ENCODE results near the gene EVA1C. TPM values are rescaled to one million over a fixed set of nuclear protein-coding genes. Genes with fewer than 3 reads are reported as not detected.
A peak's percentile ranks its signal among the peaks of the same experiment; 100 is the strongest.
"Not testable (repeated sequence)": the region's sequence is repeated elsewhere in the genome, so short reads cannot be mapped to it uniquely, and the experiment has no call there.

Gene EVA1C
- polyA plus RNA-seq, 1 experiment = 5.7 TPM

GRCh38 chr21:32388306-32388705 lies 24.2 kb upstream of the EVA1C start:
- TF ChIP-seq, protein P1, sequence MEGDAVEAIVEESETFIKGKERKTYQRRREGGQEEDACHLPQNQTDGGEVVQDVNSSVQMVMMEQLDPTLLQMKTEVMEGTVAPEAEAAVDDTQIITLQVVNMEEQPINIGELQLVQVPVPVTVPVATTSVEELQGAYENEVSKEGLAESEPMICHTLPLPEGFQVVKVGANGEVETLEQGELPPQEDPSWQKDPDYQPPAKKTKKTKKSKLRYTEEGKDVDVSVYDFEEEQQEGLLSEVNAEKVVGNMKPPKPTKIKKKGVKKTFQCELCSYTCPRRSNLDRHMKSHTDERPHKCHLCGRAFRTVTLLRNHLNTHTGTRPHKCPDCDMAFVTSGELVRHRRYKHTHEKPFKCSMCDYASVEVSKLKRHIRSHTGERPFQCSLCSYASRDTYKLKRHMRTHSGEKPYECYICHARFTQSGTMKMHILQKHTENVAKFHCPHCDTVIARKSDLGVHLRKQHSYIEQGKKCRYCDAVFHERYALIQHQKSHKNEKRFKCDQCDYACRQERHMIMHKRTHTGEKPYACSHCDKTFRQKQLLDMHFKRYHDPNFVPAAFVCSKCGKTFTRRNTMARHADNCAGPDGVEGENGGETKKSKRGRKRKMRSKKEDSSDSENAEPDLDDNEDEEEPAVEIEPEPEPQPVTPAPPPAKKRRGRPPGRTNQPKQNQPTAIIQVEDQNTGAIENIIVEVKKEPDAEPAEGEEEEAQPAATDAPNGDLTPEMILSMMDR (IDR thresholded peaks at IDR 0.05; ENCODE audit: low read depth, low read length) = no peak
- no peak overlapping the region for H3K27ac ChIP-seq (ENCODE audit: low read depth, low read length)

DNA sequence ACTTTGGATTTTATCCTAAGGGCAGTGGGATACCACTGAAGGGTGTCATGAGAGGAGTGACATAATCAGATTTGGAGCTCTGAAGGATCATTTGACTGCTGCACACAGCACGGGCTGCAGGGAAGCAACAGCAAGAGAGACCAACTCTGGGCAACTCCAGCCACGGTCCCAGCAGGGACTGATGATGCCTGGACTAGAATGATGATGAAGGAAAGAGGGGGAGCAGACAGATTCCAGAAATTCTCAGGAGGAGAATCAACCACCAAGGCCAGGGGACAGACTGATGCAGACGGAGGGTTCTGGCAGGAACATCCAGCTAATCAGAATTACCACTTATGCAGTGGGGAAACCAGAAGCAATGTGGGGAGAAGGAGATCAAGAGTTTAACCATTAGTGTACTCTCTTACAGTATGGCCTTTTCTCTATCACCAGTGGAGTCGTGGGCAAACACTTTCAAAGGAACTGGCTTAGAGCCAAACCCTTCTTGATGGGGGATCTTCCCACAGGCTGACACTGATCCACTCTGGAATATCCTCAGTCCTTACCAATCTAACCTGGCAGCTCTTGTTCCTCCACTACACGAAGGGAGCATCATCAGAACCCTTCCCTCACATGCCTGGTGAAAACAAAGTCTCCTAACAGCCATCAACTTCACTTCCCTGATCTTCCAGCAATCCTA lies 23.0 kb upstream of the EVA1C start:
- DNase-seq (ENCODE audit: low read depth, low spot score) = no peak
- H3K27ac ChIP-seq (ENCODE audit: low read depth, low read length) = no peak overlapping the region
- POLR2A ChIA-PET = no interaction called here

More at GRCh38 chr21:32388306-32388705, 24.2 kb upstream of the EVA1C start:
- no peak for DNase-seq (ENCODE audit: low read depth, low spot score)
- Histone ChIP-seq H3K27me3 (ENCODE audit: control insufficient read depth, insufficient read depth, low read length) (no peaks in the 10 kb centered on the region), H3K4me3 (ENCODE audit: low read depth, low read length) (no peak overlapping the region), H3K9me3 (ENCODE audit: control insufficient read depth, insufficient read depth, low read length) (peaks cover under 1% of the 10 kb centered on the region; the same call in 1 of the 2 replicates)
- CTCF ChIA-PET = no interaction called here
- POLR2A ChIA-PET = no interaction called here

GRCh38 chr21:32390537-32391224 lies 21.8 kb upstream of the EVA1C start:
- H3K27ac ChIP-seq (ENCODE audit: low read depth, low read length); DNase-seq (ENCODE audit: low read depth, low spot score); H3K27me3 ChIP-seq (ENCODE audit: control insufficient read depth, insufficient read depth, low read length); POLR2A ChIA-PET; H3K9me3 ChIP-seq (ENCODE audit: control insufficient read depth, insufficient read depth, low read length); H3K4me3 ChIP-seq (ENCODE audit: low read depth, low read length): not testable (repeated sequence)
- CTCF ChIA-PET = interaction anchor here (1.6 to 2.4 kb wide), 2 partner anchors 210 kb away, joined by 7 to 26 read pairs; no protein-coding TSS in a partner anchor

More for the DNA sequence above, 23.0 kb upstream of the EVA1C start:
- CTCF ChIA-PET = interaction anchor here (1.6 kb wide), 1 partner anchor 211 kb away, joined by 7 read pairs; no protein-coding TSS in a partner anchor
- H3K27me3 ChIP-seq (ENCODE audit: control insufficient read depth, insufficient read depth, low read length) = no peaks in the 10 kb centered on the region
- peaks cover 3% of the 10 kb centered on the region; the same call in 1 of the 2 replicates for H3K9me3 ChIP-seq (ENCODE audit: control insufficient read depth, insufficient read depth, low read length)
- no peak overlapping the region for H3K4me3 ChIP-seq (ENCODE audit: low read depth, low read length)
- TF ChIP-seq, protein P1 (IDR thresholded peaks at IDR 0.05; ENCODE audit: low read depth, low read length) = no peak

DNA sequence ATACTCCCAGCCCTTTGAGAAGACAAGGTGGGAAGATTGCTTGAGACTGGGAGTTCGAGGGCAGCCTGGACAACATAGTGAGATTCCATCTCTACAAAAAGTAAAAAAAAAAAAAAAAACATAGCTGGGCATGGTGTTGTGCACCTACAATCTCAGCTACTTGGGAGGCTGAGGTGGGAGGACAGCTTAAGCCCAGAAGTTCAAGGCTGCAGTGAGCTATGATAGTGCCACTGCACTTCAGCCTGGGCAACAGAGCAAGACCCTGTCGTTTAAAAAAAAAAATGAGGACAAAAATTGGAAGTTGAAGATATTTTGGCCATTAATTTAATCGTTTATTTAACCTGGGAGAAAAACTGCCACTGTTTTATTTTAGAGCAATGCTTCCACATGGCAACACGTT lies 20.8 kb upstream of the EVA1C start:
- Histone ChIP-seq H3K27me3 (ENCODE audit: control insufficient read depth, insufficient read depth, low read length) (no peaks in the 10 kb centered on the region), H3K27ac (ENCODE audit: low read depth, low read length) (no peak overlapping the region), H3K9me3 (ENCODE audit: control insufficient read depth, insufficient read depth, low read length) (peaks cover 3% of the 10 kb centered on the region; the same call in 1 of the 2 replicates), H3K4me3 (ENCODE audit: low read depth, low read length) (peak overlapping the region; percentile 86)
- POLR2A ChIA-PET = interaction anchor here (0.6 to 1.4 kb wide), 2 partner anchors 20 to 72 kb away, joined by 5 read pairs; no protein-coding TSS in a partner anchor
- TF ChIP-seq, protein P1 (IDR thresholded peaks at IDR 0.05; ENCODE audit: low read depth, low read length) = no peak
- CTCF ChIA-PET = interaction anchor here (0.7 to 2.4 kb wide), 5 partner anchors 10 to 209 kb away, joined by 4 to 26 read pairs (median 7); no protein-coding TSS in a partner anchor
- no peak for DNase-seq (ENCODE audit: low read depth, low spot score)

DNA sequence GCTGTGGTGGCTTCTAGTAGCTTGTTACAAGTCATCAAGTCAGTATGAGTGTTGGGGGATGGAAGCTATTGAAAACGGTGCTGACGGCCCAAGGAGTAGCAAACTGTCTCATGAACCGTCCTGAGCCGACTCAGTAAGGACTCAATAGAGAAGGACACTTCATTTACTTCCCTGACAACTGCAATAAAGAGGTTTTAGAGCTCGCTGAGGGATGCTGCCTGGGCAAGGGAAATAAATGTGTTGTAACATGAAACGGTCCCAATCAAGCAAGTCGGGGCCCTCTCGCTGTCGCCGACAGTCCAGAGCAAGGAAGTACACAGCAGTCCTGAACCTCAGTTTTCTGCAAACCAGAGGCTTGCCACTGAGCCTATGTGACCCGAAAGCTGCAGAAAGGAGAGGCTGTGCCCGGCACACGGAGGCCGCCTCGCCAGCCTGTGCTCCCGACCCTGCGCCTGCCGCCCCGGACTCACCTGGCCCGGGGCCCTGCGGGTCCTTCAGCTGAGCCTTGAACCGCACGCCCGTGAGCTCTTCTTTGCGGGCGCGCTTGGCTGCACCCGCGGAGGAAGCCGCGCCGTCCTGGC lies 20.1 kb upstream of the EVA1C start:
- TF ChIP-seq, protein P1 (IDR thresholded peaks at IDR 0.05; ENCODE audit: low read depth, low read length) = no peak
- H3K27me3 ChIP-seq (ENCODE audit: control insufficient read depth, insufficient read depth, low read length) = no peaks in the 10 kb centered on the region
- no peak overlapping the region for H3K27ac ChIP-seq (ENCODE audit: low read depth, low read length)
- POLR2A ChIA-PET = interaction anchor here (0.6 to 1.4 kb wide), 2 partner anchors 20 to 71 kb away, joined by 5 read pairs; no protein-coding TSS in a partner anchor
- H3K4me3 ChIP-seq (ENCODE audit: low read depth, low read length) = peak overlapping the region; percentile 86
- peaks cover 3% of the 10 kb centered on the region; the same call in 1 of the 2 replicates for H3K9me3 ChIP-seq (ENCODE audit: control insufficient read depth, insufficient read depth, low read length)
- CTCF ChIA-PET = interaction anchor here (0.7 to 2.4 kb wide), 5 partner anchors 10 to 209 kb away, joined by 4 to 26 read pairs (median 7); no protein-coding TSS in a partner anchor
- DNase-seq (ENCODE audit: low read depth, low spot score) = no peak
